Right lobe of liver (tissue), 4 donors: Measurements from ENCODE around the gene PAQR8.

ENCODE experiments used
- CTCF ChIP-seq, 4 donors: fragments of 200-600 bp in 3 of 4; fragments of 450-650 bp in 1 of 4; IDR thresholded peaks; one replicate each; pipeline versions ENCODE4 v1.5.1 to v1.8.0; 2016 to 2022; ENCODE audit warnings: antibody characterized with exemption in 4 of 4, mild to moderate bottlenecking in 2 of 4
- POLR2A ChIP-seq: fragments of 450-650 bp; IDR thresholded peaks from one replicate; pipeline ENCODE4 v1.6.1; 2017; ENCODE audit warnings: antibody characterized with exemption, mild to moderate bottlenecking
- donor health status: DM: no; HTN: no; CAD: no.
- donor health status: DM: no; HTN: no; CAD: no.
- donor health status: DM: no; HTN: yes; CAD: no.

GRCh38 chr6:52415917-52416628 lies 54.1 kb downstream of the PAQR8 start:
- TF ChIP-seq CTCF (IDR thresholded peaks at IDR 0.05) (no peak), POLR2A (no peak)
